HG03460 (cell line): ENCODE measurements around the gene ST3GAL6.
"Not testable (repeated sequence)": the region's sequence is repeated elsewhere in the genome, so short reads cannot be mapped to it uniquely, and the experiment has no call there.

Source experiments
- ATAC-seq: cut with Tn5 transposase; IDR thresholded peaks from one replicate; pipeline ENCODE4 v1.9.1; 2021; ENCODE audit not compliant: unreplicated experiment

Gene ST3GAL6

GRCh38 chr3:98798820-98799219 is 35.7 kb downstream of the ST3GAL6 start:
- no peak for ATAC-seq

GRCh38 chr3:98799479-98799878 is 36.3 kb downstream of the ST3GAL6 start:
- ATAC-seq: no peak

GRCh38 chr3:98800401-98800800 is 37.3 kb downstream of the ST3GAL6 start:
- no peak for ATAC-seq

- no peak for ATAC-seq
These were observed 38.1 kb downstream of the ST3GAL6 start for GRCh38 chr3:98801043-98801747.

GRCh38 chr3:98805571-98805970 is 42.4 kb downstream of the ST3GAL6 start:
- no peak for ATAC-seq

GRCh38 chr3:98806521-98806920 is 43.4 kb downstream of the ST3GAL6 start:
- no peak for ATAC-seq

- no peak for ATAC-seq
These were observed 43.9 kb downstream of the ST3GAL6 start for GRCh38 chr3:98807011-98807410.

GRCh38 chr3:98807561-98807960 is 44.4 kb downstream of the ST3GAL6 start:
- ATAC-seq: no peak

- ATAC-seq: no peak
These were observed 44.9 kb downstream of the ST3GAL6 start for GRCh38 chr3:98808071-98808470.

- no peak for ATAC-seq
These were observed 46.4 kb downstream of the ST3GAL6 start for GRCh38 chr3:98809557-98809956.

- ATAC-seq: no peak
These were observed 47.9 kb downstream of the ST3GAL6 start for GRCh38 chr3:98811048-98811447.

- no peak for ATAC-seq
These were observed 49.8 kb downstream of the ST3GAL6 start for GRCh38 chr3:98812851-98813374.

GRCh38 chr3:98814817-98815420 is 51.8 kb downstream of the ST3GAL6 start:
- no peak for ATAC-seq

- ATAC-seq: peak; percentile 83
These were observed 54.5 kb downstream of the ST3GAL6 start for GRCh38 chr3:98817547-98818041.

GRCh38 chr3:98821063-98821462 is 57.9 kb downstream of the ST3GAL6 start:
- no peak for ATAC-seq

GRCh38 chr3:98823791-98824190 is 60.7 kb downstream of the ST3GAL6 start:
- ATAC-seq: no peak

- no peak for ATAC-seq
These were observed 61.1 kb downstream of the ST3GAL6 start for GRCh38 chr3:98824256-98824655.

GRCh38 chr3:98826126-98826525 is 63.0 kb downstream of the ST3GAL6 start:
- no peak for ATAC-seq

- no peak for ATAC-seq
These were observed 64.2 kb downstream of the ST3GAL6 start for GRCh38 chr3:98827221-98827920.

GRCh38 chr3:98829246-98829832 is 66.2 kb downstream of the ST3GAL6 start:
- ATAC-seq: no peak

- not testable (repeated sequence) for ATAC-seq
These were observed 67.9 kb downstream of the ST3GAL6 start for GRCh38 chr3:98831060-98831459.
